ENCODE measurements around the gene HS6ST3. TPM values are rescaled to one million over a fixed set of nuclear protein-coding genes. Genes with fewer than 3 reads are reported as not detected.

The HS6ST3 gene
- total RNA-seq, 1 donor from 2014 or later, result not detected

GRCh38 chr13:96632536-96633320 lies 542.8 kb downstream of the HS6ST3 start:
- TF ChIP-seq CTCF (IDR thresholded peaks at IDR 0.05), result no peak
- no peaks in the 10 kb centered on the region for H3K36me3 Mint-ChIP-seq (ENCODE audit: unreplicated experiment)
- DNase-seq (ENCODE audit: extremely low spot score, unreplicated experiment), result no peak

GRCh38 chr13:96636001-96636709 lies 546.2 kb downstream of the HS6ST3 start:
- no peak for DNase-seq (ENCODE audit: extremely low spot score, unreplicated experiment)
- H3K9me3 Mint-ChIP-seq (ENCODE audit: unreplicated experiment), result no peaks in the 10 kb centered on the region
- H3K27ac Mint-ChIP-seq (ENCODE audit: unreplicated experiment), result no peak overlapping the region
- no peaks in the 10 kb centered on the region for H3K4me1 Mint-ChIP-seq (ENCODE audit: unreplicated experiment)
- no peak overlapping the region for H3K4me3 Mint-ChIP-seq (ENCODE audit: unreplicated experiment)
- H3K27me3 Mint-ChIP-seq (ENCODE audit: unreplicated experiment), result no peaks in the 10 kb centered on the region
- H3K36me3 Mint-ChIP-seq (ENCODE audit: unreplicated experiment), result no peaks in the 10 kb centered on the region
- no peak for TF ChIP-seq CTCF (IDR thresholded peaks at IDR 0.05)

More at GRCh38 chr13:96632536-96633320, 542.8 kb downstream of the HS6ST3 start:
- Mint-ChIP-seq H3K27me3 (ENCODE audit: unreplicated experiment) (no peaks in the 10 kb centered on the region), H3K4me1 (ENCODE audit: unreplicated experiment) (no peaks in the 10 kb centered on the region), H3K9me3 (ENCODE audit: unreplicated experiment) (no peaks in the 10 kb centered on the region), H3K27ac (ENCODE audit: unreplicated experiment) (no peak overlapping the region), H3K4me3 (ENCODE audit: unreplicated experiment) (no peak overlapping the region)

GRCh38 chr13:96637039-96637438 lies 547.1 kb downstream of the HS6ST3 start:
- Mint-ChIP-seq H3K27me3 (ENCODE audit: unreplicated experiment) (no peaks in the 10 kb centered on the region), H3K4me1 (ENCODE audit: unreplicated experiment) (no peaks in the 10 kb centered on the region), H3K36me3 (ENCODE audit: unreplicated experiment) (no peaks in the 10 kb centered on the region), H3K27ac (ENCODE audit: unreplicated experiment) (no peak overlapping the region), H3K4me3 (ENCODE audit: unreplicated experiment) (no peak overlapping the region), H3K9me3 (ENCODE audit: unreplicated experiment) (peaks cover 3% of the 10 kb centered on the region)
- TF ChIP-seq CTCF (IDR thresholded peaks at IDR 0.05), result no peak
- no peak for DNase-seq (ENCODE audit: extremely low spot score, unreplicated experiment)

- H3K4me3 Mint-ChIP-seq (ENCODE audit: unreplicated experiment), result no peak overlapping the region
- H3K36me3 Mint-ChIP-seq (ENCODE audit: unreplicated experiment), result peaks cover 1% of the 10 kb centered on the region
- TF ChIP-seq CTCF (IDR thresholded peaks at IDR 0.05), result no peak
- H3K9me3 Mint-ChIP-seq (ENCODE audit: unreplicated experiment), result peaks cover 25% of the 10 kb centered on the region
- H3K4me1 Mint-ChIP-seq (ENCODE audit: unreplicated experiment), result no peaks in the 10 kb centered on the region
- no peak overlapping the region for H3K27ac Mint-ChIP-seq (ENCODE audit: unreplicated experiment)
- no peaks in the 10 kb centered on the region for H3K27me3 Mint-ChIP-seq (ENCODE audit: unreplicated experiment)
- no peak for DNase-seq (ENCODE audit: extremely low spot score, unreplicated experiment)
These were observed 556.2 kb downstream of the HS6ST3 start for GRCh38 chr13:96646101-96646500.

GRCh38 chr13:96646515-96647211 lies 556.8 kb downstream of the HS6ST3 start:
- DNase-seq (ENCODE audit: extremely low spot score, unreplicated experiment), result no peak
- TF ChIP-seq CTCF (IDR thresholded peaks at IDR 0.05), result no peak
- Mint-ChIP-seq H3K27me3 (ENCODE audit: unreplicated experiment) (no peaks in the 10 kb centered on the region), H3K27ac (ENCODE audit: unreplicated experiment) (no peak overlapping the region), H3K9me3 (ENCODE audit: unreplicated experiment) (peaks cover 25% of the 10 kb centered on the region), H3K4me1 (ENCODE audit: unreplicated experiment) (no peaks in the 10 kb centered on the region), H3K36me3 (ENCODE audit: unreplicated experiment) (peaks cover 1% of the 10 kb centered on the region), H3K4me3 (ENCODE audit: unreplicated experiment) (no peak overlapping the region)
